Astrocyte of the spinal cord (primary cell): ENCODE measurements around the gene CNNM3.
A peak's percentile ranks its signal among the peaks of the same experiment; 100 is the strongest.

Experiments
- DNase-seq: peaks from one replicate; pipeline ENCODE4 v3.0.0; 2011; ENCODE audit warnings: low read depth, low spot score
- H3K4me3 ChIP-seq: 2 replicates; pipeline ENCODE4 v1.5.1; 2011; ENCODE audit warnings: low read depth, mild to moderate bottlenecking, low read length, moderate library complexity
- CTCF ChIP-seq: IDR thresholded peaks from 2 replicates; pipeline ENCODE4 v1.5.1; 2012; ENCODE audit warnings: low read depth, mild to moderate bottlenecking, low read length, inconsistent platforms
- in situ Hi-C: cut with HindIII; loops from 2 replicates; pipeline ENCODE4 v1.10.0; 2017; ENCODE audit warnings: low sequenced_read_pairs

Gene CNNM3

GRCh38 chr2:96816836-96817702, 1.0 kb downstream of the CNNM3 start:
- peak overlapping the region; percentile 45 for H3K4me3 ChIP-seq
- peak; percentile 24 for DNase-seq
- TF ChIP-seq CTCF: no peak
- in situ Hi-C loops: loop anchor here (25.0 kb wide), 2 partner anchors 130 to 255 kb away; no protein-coding TSS in a partner anchor

GRCh38 chr2:96817882-96818281, 1.8 kb downstream of the CNNM3 start:
- in situ Hi-C loops: loop anchor here (25.0 kb wide), 2 partner anchors 131 to 256 kb away; no protein-coding TSS in a partner anchor
- DNase-seq: no peak
- H3K4me3 ChIP-seq: no peak overlapping the region

GRCh38 chr2:96819128-96819875, 3.2 kb downstream of the CNNM3 start:
- in situ Hi-C loops: loop anchor here (25.0 kb wide), 2 partner anchors 132 to 257 kb away; no protein-coding TSS in a partner anchor
- H3K4me3 ChIP-seq: no peak overlapping the region
- DNase-seq: no peak
- no peak for TF ChIP-seq CTCF

More at GRCh38 chr2:96817882-96818281, 1.8 kb downstream of the CNNM3 start:
- TF ChIP-seq CTCF: no peak

GRCh38 chr2:96819876-96820511, 3.9 kb downstream of the CNNM3 start:
- TF ChIP-seq CTCF: no peak
- in situ Hi-C loops: loop anchor here (25.0 kb wide), 2 partner anchors 133 to 258 kb away; no protein-coding TSS in a partner anchor
- H3K4me3 ChIP-seq: no peak overlapping the region
- DNase-seq: no peak

GRCh38 chr2:96821113-96821675, 5.1 kb downstream of the CNNM3 start:
- no peak for DNase-seq
- in situ Hi-C loops: loop anchor here (25.0 kb wide), 2 partner anchors 134 to 259 kb away; no protein-coding TSS in a partner anchor
- no peak for TF ChIP-seq CTCF
- H3K4me3 ChIP-seq: no peak overlapping the region

- no peak for DNase-seq
- no peak overlapping the region for H3K4me3 ChIP-seq
- no peak for TF ChIP-seq CTCF
- in situ Hi-C loops: loop anchor here (25.0 kb wide), 2 partner anchors 135 to 260 kb away; no protein-coding TSS in a partner anchor
Observed at GRCh38 chr2:96822786-96823185, 6.7 kb downstream of the CNNM3 start.
